Effector memory CD8-positive, alpha-beta T cell (primary cell): ENCODE data around the gene TIMM13.
A peak's percentile ranks its signal among the peaks of the same experiment; 100 is the strongest.

Source experiments
- ATAC-seq: fragments of 150-1000 bp; cut with Tn5 transposase; replicated peaks from 2 replicates; pipeline ENCODE4 v1.10.0; 2021; ENCODE audit warnings: mild to moderate bottlenecking, moderate library complexity
- DNase-seq, 3 experiments: peaks; one replicate each; pipeline ENCODE4 v3.0.0; 2021
- H3K27ac Mint-ChIP-seq, 2 donors: one replicate each; pipeline ENCODE4 v1.8.0; 2022; ENCODE audit warnings: mild to moderate bottlenecking in 2 of 2, mixed read lengths in 2 of 2, moderate library complexity in 2 of 2
- H3K27me3 Mint-ChIP-seq, 2 donors: one replicate each; pipeline ENCODE4 v1.8.0; 2022; ENCODE audit warnings: mixed read lengths in 2 of 2
- H3K36me3 Mint-ChIP-seq: one replicate; pipeline ENCODE4 v1.8.0; 2022; ENCODE audit warnings: mild to moderate bottlenecking, moderate library complexity, mixed read lengths; ENCODE audit not compliant: insufficient read depth
- H3K4me1 Mint-ChIP-seq, 2 donors: one replicate each; pipeline ENCODE4 v1.8.0; 2022; ENCODE audit warnings: low read depth in 2 of 2, mixed read lengths in 2 of 2
- H3K4me3 Mint-ChIP-seq, 2 donors: one replicate each; pipeline ENCODE4 v1.8.0; 2022; ENCODE audit warnings: mild to moderate bottlenecking in 2 of 2, mixed read lengths in 2 of 2, moderate library complexity in 2 of 2
- H3K9me3 Mint-ChIP-seq, 2 donors: one replicate each; pipeline ENCODE4 v1.8.0; 2022; ENCODE audit warnings: mixed read lengths in 2 of 2

The TIMM13 gene

DNA sequence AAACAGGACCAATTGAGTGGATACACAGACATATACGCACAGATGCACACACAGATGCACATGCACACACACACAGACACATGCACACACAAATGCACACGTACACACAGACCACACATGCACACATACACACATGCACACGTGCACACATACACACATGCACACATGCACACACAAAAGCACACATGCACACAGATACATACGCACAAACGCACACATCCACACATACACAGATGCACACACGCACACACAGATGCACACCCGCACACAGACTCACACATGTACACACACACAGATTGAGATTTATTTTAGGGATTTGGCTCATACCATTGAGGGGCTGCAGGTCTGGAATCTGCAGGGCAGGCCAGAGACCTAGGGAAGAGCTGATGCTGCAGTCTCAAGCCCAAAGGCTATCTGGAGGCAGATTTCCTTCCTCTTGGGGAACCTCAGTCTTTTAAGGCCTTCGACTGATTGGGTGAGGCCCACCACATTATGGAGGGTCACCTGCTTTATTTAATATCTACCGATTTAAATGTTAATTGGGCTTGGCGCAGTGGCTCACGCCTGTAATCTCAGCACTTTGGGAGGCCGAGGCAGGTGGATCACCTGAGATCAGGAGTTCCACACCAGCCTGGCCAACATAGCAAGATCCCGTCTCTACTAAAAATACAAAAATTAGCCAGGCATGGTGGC, 44.7 kb downstream of the TIMM13 start:
- no peak for DNase-seq
- no peak overlapping the region for H3K4me3 Mint-ChIP-seq
- peaks cover 2% of the 10 kb centered on the region for H3K36me3 Mint-ChIP-seq
- no peak for ATAC-seq
- H3K27me3 Mint-ChIP-seq: peaks cover 11 to 23% of the 10 kb centered on the region in 2 donors
- H3K4me1 Mint-ChIP-seq: peaks cover 0 to 2% of the 10 kb centered on the region in 2 donors
- H3K9me3 Mint-ChIP-seq: peaks cover 0 to 4% of the 10 kb centered on the region in 2 donors
- no peak overlapping the region for H3K27ac Mint-ChIP-seq

DNA sequence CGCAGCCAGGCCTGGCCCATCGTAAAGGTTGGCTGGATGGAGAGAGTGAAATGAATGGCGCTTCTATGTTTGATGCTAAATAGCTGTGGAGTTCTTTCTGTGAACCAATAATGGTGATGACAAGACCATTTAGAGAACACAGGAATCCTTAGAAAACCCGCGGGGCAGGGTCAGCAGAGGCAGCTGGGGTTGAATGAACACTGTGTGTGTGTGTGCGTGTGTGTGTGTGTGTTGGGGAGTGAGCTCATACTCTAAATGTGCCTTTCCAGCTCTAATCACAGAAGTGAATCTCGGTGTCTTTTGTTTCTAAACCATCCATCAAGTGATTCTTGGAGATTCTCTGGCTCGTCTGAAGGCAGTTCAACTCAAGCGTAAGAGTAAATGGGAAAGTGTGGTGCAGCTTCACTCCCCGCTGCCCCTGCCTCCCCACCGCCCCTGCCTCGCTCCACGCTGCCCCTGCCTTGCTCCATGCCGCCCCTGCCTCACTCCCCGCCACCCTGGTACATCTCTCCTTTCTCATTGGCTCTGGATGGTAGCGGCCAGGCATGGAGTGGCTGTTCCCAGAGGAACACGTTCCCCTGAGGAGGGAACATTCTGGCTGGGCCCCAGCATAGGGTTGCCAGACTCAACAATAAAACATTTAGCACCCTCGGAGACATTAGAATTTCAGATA, 46.1 kb downstream of the TIMM13 start:
- H3K4me1 Mint-ChIP-seq: peaks cover 0 to 3% of the 10 kb centered on the region in 2 donors
- no peak overlapping the region for H3K27ac Mint-ChIP-seq
- ATAC-seq: no peak
- H3K4me3 Mint-ChIP-seq: no peak overlapping the region
- no peak for DNase-seq
- H3K9me3 Mint-ChIP-seq: peaks cover 0 to 4% of the 10 kb centered on the region in 2 donors
- peaks cover 2% of the 10 kb centered on the region for H3K36me3 Mint-ChIP-seq
- peaks cover 11 to 21% of the 10 kb centered on the region in 2 donors for H3K27me3 Mint-ChIP-seq

DNA sequence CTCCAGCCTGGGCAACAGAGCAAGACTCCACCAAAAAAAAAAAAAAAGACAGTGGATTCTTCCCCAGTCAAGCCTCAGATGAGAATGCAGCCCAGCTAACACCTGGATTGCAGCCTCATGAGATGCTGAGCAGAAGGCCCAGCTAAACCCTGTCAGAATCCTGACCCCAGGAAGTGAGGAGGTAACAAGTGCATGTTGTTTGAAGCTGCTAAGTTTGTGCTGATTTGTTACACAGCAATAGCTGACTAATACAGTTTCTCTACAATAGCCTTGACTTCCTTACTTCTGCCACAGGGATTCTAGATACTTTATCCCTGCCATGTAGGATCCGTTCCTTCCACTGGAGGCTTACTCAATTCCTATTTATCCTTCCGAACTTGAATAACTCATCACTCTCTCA, 46.8 kb downstream of the TIMM13 start:
- H3K36me3 Mint-ChIP-seq: peaks cover 6% of the 10 kb centered on the region
- H3K27me3 Mint-ChIP-seq: peaks cover 11 to 21% of the 10 kb centered on the region in 2 donors
- no peak overlapping the region for H3K4me3 Mint-ChIP-seq
- no peak overlapping the region for H3K27ac Mint-ChIP-seq
- ATAC-seq (no peak), DNase-seq (no peak)
- peaks cover 0 to 3% of the 10 kb centered on the region in 2 donors for H3K4me1 Mint-ChIP-seq
- peaks cover 0 to 4% of the 10 kb centered on the region in 2 donors for H3K9me3 Mint-ChIP-seq

DNA sequence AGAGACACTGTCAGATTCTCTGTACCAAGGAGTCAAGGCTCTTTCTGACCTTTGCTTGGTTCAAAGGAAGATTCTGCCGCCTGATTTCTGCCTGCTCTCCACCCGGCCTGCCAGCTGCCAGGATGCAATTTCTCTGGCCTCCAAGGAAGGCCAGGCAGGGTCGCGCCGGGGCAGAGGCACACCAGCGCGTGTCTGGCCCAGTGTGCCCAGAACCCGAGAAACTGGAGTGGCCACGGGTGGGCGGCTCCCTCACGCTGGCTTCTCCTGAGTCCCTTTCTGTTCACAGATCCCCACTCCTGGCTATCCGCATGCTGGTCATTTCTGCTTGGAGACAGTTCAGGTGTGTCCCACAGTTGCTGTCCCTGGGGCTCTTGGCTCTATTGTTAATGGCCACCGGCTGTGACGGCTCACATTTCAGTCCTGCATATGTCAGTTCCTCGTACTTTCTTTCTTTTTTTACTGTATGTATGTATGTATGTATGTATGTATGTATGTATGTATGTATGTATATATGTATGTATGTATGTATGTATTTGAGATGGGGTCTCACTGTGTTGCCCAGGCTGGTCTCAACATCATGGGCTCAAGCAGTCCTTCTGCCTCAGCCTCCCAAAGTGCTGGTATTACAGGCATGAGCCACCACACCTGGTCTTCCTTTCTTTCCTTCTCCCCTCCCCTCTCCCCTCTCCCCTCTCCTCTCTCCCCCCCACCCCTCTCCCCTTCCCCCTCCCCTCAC, 50.4 kb downstream of the TIMM13 start:
- Mint-ChIP-seq H3K9me3 (peaks cover 0 to 4% of the 10 kb centered on the region in 2 donors), H3K27me3 (peaks cover 10 to 11% of the 10 kb centered on the region in 2 donors), H3K27ac (peak overlapping the region; percentile 52 to 91), H3K4me3 (no peak overlapping the region), H3K36me3 (peaks cover 7% of the 10 kb centered on the region), H3K4me1 (peaks cover 0 to 3% of the 10 kb centered on the region in 2 donors)
- no peak for DNase-seq
- no peak for ATAC-seq
